Esophagus squamous epithelium (tissue), 5 donors: ENCODE data around the gene UNC119B. TPM values are rescaled to one million over a fixed set of nuclear protein-coding genes. Genes with fewer than 3 reads are reported as not detected.

Source experiments
- DNase-seq: peaks from one replicate; lab custom pipeline; 2025; lab: John Stamatoyannopoulos, UW
- H3K27ac ChIP-seq, 4 donors: fragments of 200-600 bp; sonication (generic); one replicate each; pipeline ENCODE4 v1.5.1; 2016 to 2019; ENCODE audit warnings: mild to moderate bottlenecking in 1 of 4
- H3K27me3 ChIP-seq, 4 donors: fragments of 200-600 bp; sonication (generic); 1 replicate in 3 of 4; 2 replicates in 1 of 4; pipeline versions ENCODE4 v1.5.1 to v1.6.0; 2017 to 2021; ENCODE audit warnings: antibody characterized with exemption in 1 of 4
- H3K36me3 ChIP-seq, 3 donors: fragments of 200-600 bp; sonication (generic); one replicate each; pipeline ENCODE4 v1.5.1; 2016 to 2019
- H3K4me1 ChIP-seq, 3 donors: fragments of 200-600 bp; sonication (generic); one replicate each; pipeline ENCODE4 v1.5.1; 2017 to 2019
- H3K4me3 ChIP-seq, 4 donors: fragments of 200-600 bp; sonication (generic); 1 replicate in 3 of 4; 2 replicates in 1 of 4; pipeline ENCODE4 v1.5.1; 2016 to 2019; ENCODE audit warnings: mild to moderate bottlenecking in 2 of 4, moderate library complexity in 1 of 4
- H3K9me3 ChIP-seq, 3 donors: fragments of 200-600 bp; sonication (generic); one replicate each; pipeline ENCODE4 v1.5.1; 2016 to 2019
- CTCF ChIP-seq, 6 experiments: fragments of 450-650 bp in 4 of 6; fragments of 200-600 bp in 2 of 6; sonication (generic) in 2 of 6; IDR thresholded peaks; one replicate each; pipeline ENCODE4 v1.5.1; 2016 to 2019; ENCODE audit warnings: antibody characterized with exemption in 6 of 6, mild to moderate bottlenecking in 4 of 6, moderate library complexity in 4 of 6
- POLR2A ChIP-seq, 4 donors: fragments of 450-650 bp; IDR thresholded peaks; one replicate each; pipeline ENCODE4 v1.6.1; 2017; ENCODE audit warnings: antibody characterized with exemption in 4 of 4, mild to moderate bottlenecking in 4 of 4, moderate library complexity in 3 of 4
- WGBS, 2 donors: methylation state at CpG; one replicate each; pipeline ENCODE4 v1.1.5; 2018; 5-methylcytosine and 5-hydroxymethylcytosine counted together
- intact Hi-C: fragments of 100-400 bp; cut with DNase I; formaldehyde crosslinking; loops from one replicate; pipeline ENCODE4 v1.15.0; 2022
- total RNA-seq, 4 donors: library from RNA; depleted of rRNA; stranded (reverse); fragments of >200 nt; gene quantifications; one replicate each; pipeline ENCODE4 v1.1.0, GENCODE V29; 2016
- donor health status: DM: yes; HTN: yes; CAD: no.

The UNC119B gene
- total RNA-seq, 4 donors from 2014 or later = 6.4 to 23.3 (median 12.4) TPM

- no peak for DNase-seq
- no peaks in the 10 kb centered on the region for H3K9me3 ChIP-seq
- H3K36me3 ChIP-seq = peaks cover 0 to 48% (median 0%) of the 10 kb centered on the region in 3 donors
- WGBS, 2 donors = 82 to 92% methylated on average over 7 of the region's 7 CpGs
- H3K4me1 ChIP-seq = peaks cover 0 to 34% (median 0%) of the 10 kb centered on the region in 3 donors
- H3K27me3 ChIP-seq = no peaks in the 10 kb centered on the region
- no peak overlapping the region for H3K4me3 ChIP-seq
- no peak overlapping the region for H3K27ac ChIP-seq
- TF ChIP-seq POLR2A (IDR thresholded peaks at IDR 0.05) (no peak), CTCF (IDR thresholded peaks at IDR 0.05) (no peak)
- intact Hi-C loops = no loop called here
Measured at GRCh38 chr12:120758798-120759590, 48.7 kb downstream of the UNC119B start.

GRCh38 chr12:120759591-120760348 is 49.5 kb downstream of the UNC119B start:
- Histone ChIP-seq H3K4me1 (peaks cover 0 to 34% (median 0%) of the 10 kb centered on the region in 3 donors), H3K27me3 (no peaks in the 10 kb centered on the region), H3K27ac (no peak overlapping the region), H3K36me3 (peaks cover 4 to 56% (median 6%) of the 10 kb centered on the region in 3 donors), H3K9me3 (no peaks in the 10 kb centered on the region), H3K4me3 (no peak overlapping the region)
- intact Hi-C loops = no loop called here
- no peak for DNase-seq
- 81 to 84% methylated on average over 9 to 27 of the region's 27 CpGs for WGBS, 2 donors
- TF ChIP-seq POLR2A (IDR thresholded peaks at IDR 0.05) (no peak), CTCF (IDR thresholded peaks at IDR 0.05) (no peak)

GRCh38 chr12:120760349-120761254 is 50.3 kb downstream of the UNC119B start:
- WGBS, 2 donors = 87 to 90% methylated on average over 18 to 21 of the region's 21 CpGs
- intact Hi-C loops = no loop called here
- H3K4me1 ChIP-seq = peaks cover 0 to 34% (median 0%) of the 10 kb centered on the region in 3 donors

GRCh38 chr12:120761519-120761934 is 51.3 kb downstream of the UNC119B start:
- Histone ChIP-seq H3K36me3 (peaks cover 14 to 73% (median 15%) of the 10 kb centered on the region in 3 donors), H3K27me3 (no peaks in the 10 kb centered on the region), H3K4me1 (peaks cover 0 to 34% (median 0%) of the 10 kb centered on the region in 3 donors), H3K4me3 (no peak overlapping the region), H3K9me3 (no peaks in the 10 kb centered on the region), H3K27ac (peak overlapping the region; percentile 23 to 74 (median 58))
- WGBS, 2 donors = 42 to 45% methylated on average over 9 of the region's 9 CpGs
- intact Hi-C loops = no loop called here
- TF ChIP-seq CTCF (IDR thresholded peaks at IDR 0.05) (no peak), POLR2A (IDR thresholded peaks at IDR 0.05) (no peak)
- no peak for DNase-seq

More at GRCh38 chr12:120760349-120761254, 50.3 kb downstream of the UNC119B start:
- no peaks in the 10 kb centered on the region for H3K9me3 ChIP-seq
- H3K27me3 ChIP-seq = no peaks in the 10 kb centered on the region
- TF ChIP-seq POLR2A (IDR thresholded peaks at IDR 0.05) = no peak
- no peak for TF ChIP-seq CTCF (IDR thresholded peaks at IDR 0.05)
- H3K36me3 ChIP-seq = peaks cover 11 to 64% (median 11%) of the 10 kb centered on the region in 3 donors
- no peak for DNase-seq
- H3K27ac ChIP-seq = peak overlapping the region in 3 of 4 donors; percentile 23 to 74 (median 67)
- H3K4me3 ChIP-seq = no peak overlapping the region
